SIG-M5 treated with dmso at 0.1 percent for 504 hours (cell line): Measurements from ENCODE around the gene NUAK1.
"Not testable (repeated sequence)": the region's sequence is repeated elsewhere in the genome, so short reads cannot be mapped to it uniquely, and the experiment has no call there.

ENCODE experiments used
- DNase-seq: peaks from one replicate; lab custom pipeline; 2025; ENCODE audit not compliant: unreplicated experiment; lab: John Stamatoyannopoulos, UW

The NUAK1 gene

DNA sequence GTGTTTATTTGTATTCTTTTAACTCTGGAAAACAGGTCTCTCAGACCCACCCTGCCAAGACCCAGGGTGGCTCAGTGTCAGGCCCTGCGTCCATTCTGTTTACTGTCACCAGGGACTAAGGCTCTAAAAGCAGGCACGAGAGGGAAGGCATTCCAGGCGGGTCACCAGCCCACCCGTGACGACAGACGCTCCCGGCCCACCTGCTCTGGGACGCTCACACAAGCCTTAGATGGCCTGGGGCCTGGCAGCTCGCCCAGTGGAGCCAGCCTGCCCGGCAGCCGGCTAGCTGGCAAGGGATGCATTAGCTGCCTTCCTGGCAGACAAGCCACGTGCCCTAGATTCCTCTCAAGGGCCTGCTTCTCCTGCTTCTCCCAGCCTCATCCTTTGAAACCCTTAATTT lies 9.2 kb upstream of the NUAK1 start:
- no peak for DNase-seq

- DNase-seq = no peak
These were observed 8.2 kb upstream of the NUAK1 start for GRCh38 chr12:106146987-106147386.

DNA sequence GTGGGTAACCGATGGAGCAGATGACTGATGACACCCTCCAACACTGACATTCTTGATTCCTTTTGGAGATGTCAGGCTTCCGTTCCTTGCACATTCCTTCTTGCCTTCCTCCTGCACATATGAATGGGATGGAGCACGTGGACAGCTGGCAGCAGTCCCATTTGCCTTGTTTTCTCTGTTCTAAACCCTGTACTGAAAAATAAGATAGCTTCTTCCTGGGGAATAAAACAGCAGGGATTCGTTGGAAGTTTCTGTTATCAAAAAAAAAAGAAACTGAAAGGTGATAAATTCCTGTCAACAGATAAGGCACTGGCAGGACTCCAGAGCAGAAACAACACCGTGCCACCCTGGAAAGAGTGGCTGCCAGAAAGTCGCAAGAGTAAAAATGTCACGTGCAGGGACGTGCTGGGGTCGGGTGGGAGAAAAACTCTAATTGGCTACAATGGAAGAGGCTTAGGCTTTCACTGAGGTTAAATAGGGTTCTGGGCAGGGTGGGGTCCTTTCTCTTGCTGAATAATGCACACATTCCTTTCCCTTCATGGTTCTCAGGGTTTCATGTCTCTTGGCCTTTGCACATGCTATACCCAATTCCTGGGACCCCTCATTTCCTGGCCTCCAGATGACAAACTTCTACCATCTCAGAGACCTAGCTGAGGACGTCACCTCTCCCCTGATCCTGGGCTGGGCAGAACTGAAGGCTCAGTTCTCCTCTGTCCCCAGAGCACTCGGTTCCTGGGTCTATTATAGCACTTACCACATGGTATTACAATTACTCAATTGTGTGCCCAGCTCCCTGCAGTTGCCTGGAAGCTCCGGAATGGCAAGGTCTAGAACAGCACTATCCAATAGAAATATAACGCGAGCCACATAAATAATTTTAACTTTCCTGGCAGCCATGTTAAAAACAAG lies 7.0 kb upstream of the NUAK1 start:
- no peak for DNase-seq

DNA sequence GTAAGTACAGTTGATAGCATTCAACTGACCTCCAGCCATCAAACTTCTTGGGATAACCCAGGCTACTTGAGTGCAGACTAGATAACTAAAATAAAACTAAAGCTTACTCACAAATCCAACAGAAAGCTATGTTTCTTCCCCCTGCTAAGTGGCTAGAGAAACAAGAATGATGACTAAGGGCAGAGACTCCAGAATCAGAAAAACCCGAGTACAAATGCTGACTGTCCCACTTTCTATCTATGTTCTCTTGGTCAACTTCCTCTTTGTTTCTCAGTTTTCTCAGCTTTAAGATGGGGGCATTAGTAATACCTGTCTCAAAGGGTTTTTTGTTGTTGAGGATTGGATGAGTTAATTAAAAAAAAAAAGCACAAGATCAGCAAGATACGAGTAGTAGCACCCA lies 6.1 kb upstream of the NUAK1 start:
- DNase-seq = no peak

- DNase-seq = no peak
These were observed 4.0 kb upstream of the NUAK1 start for GRCh38 chr12:106142591-106143261.

- DNase-seq = not testable (repeated sequence)
These were observed 3.2 kb upstream of the NUAK1 start for GRCh38 chr12:106141920-106142319.

DNA sequence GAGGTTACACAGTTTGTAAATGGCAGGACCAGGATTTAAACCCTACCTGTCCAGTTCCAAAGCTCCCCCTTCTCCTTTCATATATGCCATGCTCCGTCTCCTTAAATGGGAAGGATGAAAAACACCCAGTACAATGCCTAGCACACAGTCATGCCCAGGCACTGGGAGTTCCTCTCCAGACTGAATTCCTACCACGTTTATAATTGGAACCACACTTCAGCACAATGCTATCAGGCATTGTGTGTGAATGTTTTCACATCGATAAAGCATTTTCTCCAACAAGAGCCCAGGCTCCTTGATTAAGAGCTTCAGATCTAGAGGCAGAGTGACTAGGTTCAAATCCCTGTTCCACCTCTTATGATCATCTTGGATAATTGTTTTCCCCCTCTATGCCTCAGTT lies 2.7 kb upstream of the NUAK1 start:
- no peak for DNase-seq

DNA sequence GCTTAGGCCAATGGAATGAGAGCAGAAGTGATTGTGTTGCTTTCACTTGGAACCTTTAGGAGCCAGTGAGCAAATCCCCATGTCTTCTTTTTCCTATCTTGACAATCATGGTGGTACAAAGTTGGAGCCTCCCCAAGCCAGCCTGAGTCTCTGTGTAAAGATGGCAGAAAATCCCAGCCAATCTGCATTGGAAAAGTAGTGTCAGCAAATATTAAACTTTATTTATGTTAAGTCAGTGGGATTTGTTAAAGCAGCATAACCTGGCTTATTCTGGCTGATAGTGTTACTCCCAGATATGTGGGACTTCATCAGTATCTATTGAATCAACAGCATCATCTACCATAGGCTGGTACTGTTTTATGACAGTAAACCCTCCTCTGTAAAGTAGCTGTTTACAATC lies 2.2 kb upstream of the NUAK1 start:
- DNase-seq = no peak

DNA sequence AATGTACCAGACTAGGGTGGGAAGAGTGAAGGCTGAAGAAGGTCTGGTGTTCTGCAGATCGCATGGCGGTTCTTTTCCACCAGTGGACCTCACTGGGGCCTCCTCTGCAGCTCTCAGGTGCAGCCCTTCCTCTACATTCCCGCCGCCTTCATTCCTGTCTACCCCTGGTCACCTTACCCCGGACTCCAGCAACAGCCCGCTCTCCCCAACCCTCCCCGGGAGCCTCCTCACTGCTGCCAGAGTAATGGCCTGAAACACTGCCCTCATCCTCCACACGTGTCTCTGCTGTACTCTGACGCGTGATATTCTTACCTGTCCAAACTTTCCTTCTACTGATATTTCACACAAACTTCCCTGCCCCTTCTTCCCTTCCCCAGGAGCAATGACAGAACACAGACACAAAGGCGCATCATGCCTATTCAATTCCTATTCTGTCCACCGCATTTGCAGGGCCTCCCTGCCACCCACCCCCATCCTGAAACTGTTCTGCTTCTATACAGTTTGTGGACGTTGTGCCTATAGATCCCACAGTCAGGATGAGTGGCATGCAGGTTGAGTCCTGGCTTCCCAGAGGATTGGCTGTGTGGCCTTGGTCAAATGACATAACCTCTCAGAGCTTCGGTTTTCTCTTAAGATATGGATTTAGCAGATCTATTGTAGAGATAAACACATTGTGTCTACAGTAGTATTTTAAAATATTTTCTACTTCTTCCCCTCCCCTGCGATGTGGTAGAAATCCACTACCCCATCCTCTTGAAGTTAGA lies 1.7 kb upstream of the NUAK1 start:
- no peak for DNase-seq

- DNase-seq = no peak
These were observed 843 bp upstream of the NUAK1 start for GRCh38 chr12:106139422-106140171.

DNA sequence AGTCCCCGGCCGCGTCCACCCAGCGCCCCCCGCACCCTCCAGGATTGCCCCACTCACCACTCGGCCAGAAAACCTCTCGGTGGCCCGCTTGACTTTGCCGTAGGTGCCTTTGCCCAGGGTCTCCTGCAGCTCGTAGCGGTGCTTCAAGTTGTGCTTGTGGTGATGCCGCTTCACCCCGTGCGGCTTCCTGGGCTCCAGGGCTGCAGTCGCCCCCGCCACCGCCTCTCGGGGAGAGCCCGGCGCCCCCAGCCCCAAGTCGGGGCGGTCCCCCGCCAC lies 459 bp downstream of the NUAK1 start:
- DNase-seq = no peak

DNA sequence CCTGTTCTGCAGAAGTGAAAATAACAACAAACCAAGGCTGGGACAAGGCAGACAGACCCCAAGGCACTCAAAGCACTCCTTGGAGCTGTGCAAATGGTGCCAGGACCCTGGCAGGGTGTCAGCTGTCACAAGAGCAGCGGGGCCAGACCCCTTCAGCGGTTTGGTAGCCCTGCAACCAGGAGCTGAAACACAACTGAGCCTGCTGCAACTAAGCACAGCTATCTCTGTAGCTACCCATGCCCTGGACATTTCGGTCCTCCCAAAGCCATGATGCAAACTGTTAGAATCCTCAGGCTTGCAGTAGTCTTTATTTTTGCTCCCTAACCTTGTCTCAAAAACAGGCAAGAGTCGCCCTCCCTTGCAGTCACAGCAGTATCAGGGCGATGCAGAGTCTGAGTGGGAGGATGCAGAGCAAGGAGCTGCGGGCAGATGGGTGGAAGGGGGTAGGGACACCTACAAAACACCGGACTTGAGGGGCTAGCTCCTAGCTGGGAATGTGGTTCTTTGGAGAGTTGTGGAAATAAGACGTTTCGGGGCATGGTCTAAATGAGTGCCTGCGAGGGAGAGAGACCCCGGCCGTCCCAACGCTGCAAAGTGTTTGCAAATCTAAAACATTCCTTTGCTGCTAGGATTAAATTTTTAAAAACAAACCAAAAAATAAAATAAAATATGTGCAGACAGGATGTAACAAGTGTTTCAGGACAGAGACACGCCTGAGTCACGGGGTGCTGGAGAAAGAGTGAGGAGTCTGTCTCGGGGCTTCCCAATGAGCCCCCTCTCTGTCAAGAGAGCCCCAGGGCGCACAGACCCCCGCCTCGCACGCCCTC lies 1.0 kb downstream of the NUAK1 start:
- DNase-seq = no peak

DNA sequence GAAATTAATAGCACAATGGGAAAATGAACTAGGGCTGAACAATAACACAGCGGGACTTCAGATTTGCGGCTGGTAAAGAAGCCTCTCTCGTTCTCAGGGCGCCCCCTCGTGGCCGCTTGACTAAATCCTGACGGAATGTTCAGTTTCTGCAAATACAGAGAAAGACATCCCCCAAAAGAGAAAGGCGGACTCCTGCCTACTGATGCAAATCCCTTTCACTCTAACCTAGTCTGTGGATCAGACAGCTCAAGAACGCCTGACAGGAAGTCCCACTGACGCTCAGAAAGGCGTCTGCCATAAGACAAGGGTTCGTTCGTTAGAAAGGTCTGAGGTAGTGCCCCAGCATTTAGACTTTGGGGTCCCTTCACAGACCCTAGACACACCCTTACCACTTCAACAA lies 2.5 kb downstream of the NUAK1 start:
- peak; percentile 74 for DNase-seq

- DNase-seq = no peak
These were observed 3.0 kb downstream of the NUAK1 start for GRCh38 chr12:106135781-106136180.

DNA sequence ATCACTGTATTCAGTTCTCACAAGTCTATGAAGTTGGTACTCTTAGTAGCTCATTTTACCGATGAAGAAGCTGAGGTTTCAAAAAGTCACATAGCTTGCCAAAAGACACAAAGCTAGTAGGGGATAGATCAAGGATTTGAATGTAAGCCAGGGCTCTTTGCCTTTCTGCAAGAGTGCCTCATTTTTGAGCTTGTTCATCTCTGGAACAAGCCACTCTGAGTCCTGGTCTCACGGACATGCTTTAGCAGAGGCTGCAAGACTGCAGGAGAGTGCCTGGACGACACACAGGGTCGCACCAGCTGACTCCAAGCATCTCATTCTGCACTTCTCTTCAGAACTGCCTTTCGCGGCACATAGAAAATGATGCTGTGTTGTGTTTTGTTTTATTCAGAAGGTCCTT lies 3.7 kb downstream of the NUAK1 start:
- DNase-seq = no peak

- DNase-seq = no peak
These were observed 4.3 kb downstream of the NUAK1 start for GRCh38 chr12:106134294-106134949.

GRCh38 chr12:106133136-106134087 lies 5.3 kb downstream of the NUAK1 start:
- DNase-seq = no peak

GRCh38 chr12:106132175-106133135 lies 6.3 kb downstream of the NUAK1 start:
- DNase-seq = no peak
